Muscle of back (tissue), 13 donors: ENCODE measurements around the gene BARHL2. TPM values are rescaled to one million over a fixed set of nuclear protein-coding genes. Genes with fewer than 3 reads are reported as not detected.

Experiments
- DNase-seq, 3 donors: peaks; one replicate each; pipeline versions ENCODE4 v3.0.0 to v3.0.0-alpha.2; 2013
- long read RNA-seq, 9 donors: transcript quantifications; one replicate each; lab custom pipeline, GENCODE V29; 2026
- polyA plus RNA-seq, 10 donors: library from polyadenylated mRNA; unstranded; fragments of 120-200 nt; gene quantifications; one replicate each; pipeline ENCODE4 v1.2.1, GENCODE V29; 2013; ENCODE audit not compliant: insufficient read length in 10 of 10

BARHL2 gene
- not detected for polyA plus RNA-seq
- long read RNA-seq, donor 1 = 0 reads
- long read RNA-seq, donor 2 = 0 reads
- long read RNA-seq, donor 3 = 0 reads
- long read RNA-seq, donor 4 = 0 reads
- long read RNA-seq, donor 5 = 0 reads
- long read RNA-seq, donor 6 = 0 reads
- long read RNA-seq, donor 7 = 0 reads
- long read RNA-seq, donor 8 = 0 reads
- long read RNA-seq, donor 9 = 0 reads

- peak in 1 of 3 donors; percentile 46 for DNase-seq
Observed at GRCh38 chr1:90716552-90717355, at the start of gene BARHL2. BARHL2 (minus strand) TSS chr1:90717302; CDS start chr1:90717195, 107 bp downstream.

DNA sequence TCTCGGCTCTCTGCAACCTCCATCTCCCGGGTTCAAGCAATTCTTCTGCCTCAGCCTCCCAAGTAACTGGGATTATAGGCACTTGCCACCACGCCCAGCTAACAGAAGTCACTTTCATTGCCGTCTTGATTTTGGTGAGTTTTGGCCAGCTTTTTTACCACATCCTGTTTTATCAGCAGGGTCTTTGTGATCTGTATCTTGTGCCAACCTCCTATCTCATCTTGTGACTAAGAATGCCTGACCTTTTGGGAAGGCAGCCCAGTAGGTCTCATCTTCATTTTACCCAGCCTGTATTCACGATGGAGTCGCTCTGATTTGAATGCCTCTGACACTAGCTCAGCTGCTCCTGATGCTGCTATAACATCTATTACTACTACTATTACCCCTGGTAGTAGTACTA is 46.8 kb upstream of the BARHL2 start:
- no peak for DNase-seq

- no peak for DNase-seq
Observed at GRCh38 chr1:90763506-90763905, 46.4 kb upstream of the BARHL2 start.

- peak; percentile 1 to 7 (median 6) for DNase-seq
Observed at GRCh38 chr1:90761781-90762589, 44.9 kb upstream of the BARHL2 start.

DNA sequence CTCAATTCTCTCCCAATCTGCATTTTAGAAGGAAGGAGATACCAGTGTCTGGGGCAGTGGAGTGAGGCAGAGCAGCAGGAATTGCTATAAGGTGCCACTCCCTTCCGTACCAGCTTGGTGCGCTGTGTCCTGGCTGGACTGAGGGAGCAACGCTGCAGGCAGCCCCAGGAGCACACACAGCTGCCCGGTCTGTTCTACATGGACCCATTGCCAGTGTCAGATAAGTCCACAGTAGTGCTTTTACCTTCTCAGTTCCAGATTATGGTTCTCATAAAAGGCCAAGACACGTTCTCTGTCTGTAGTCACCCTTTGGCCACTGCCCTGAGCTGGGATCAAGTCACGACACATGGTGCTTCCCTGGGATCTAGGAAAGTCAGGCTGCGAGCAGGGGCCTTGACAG is 44.1 kb upstream of the BARHL2 start:
- no peak for DNase-seq

DNA sequence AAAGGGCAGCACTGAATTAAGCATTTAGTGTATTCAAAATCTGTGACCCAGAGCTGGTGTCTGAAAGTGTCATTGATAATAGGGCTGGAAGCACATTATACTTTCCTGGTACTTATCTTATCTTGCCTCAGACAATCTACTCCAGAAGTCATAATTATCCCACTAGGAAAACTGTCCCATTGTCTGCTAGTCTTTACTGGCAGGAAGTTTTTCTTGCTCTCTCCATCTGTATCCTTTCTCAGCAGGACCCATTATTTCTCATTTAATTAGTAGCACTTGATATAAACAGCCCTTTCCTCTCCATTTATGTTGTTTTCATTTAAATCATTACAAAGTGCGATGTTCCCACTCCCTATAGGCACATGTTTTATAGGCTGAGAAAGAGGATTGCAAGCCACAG is 36.5 kb upstream of the BARHL2 start:
- no peak for DNase-seq

- no peak for DNase-seq
Observed at GRCh38 chr1:90748668-90749067, 31.6 kb upstream of the BARHL2 start.

- no peak for DNase-seq
Observed at GRCh38 chr1:90746857-90747256, 29.8 kb upstream of the BARHL2 start.

- DNase-seq = no peak
Observed at GRCh38 chr1:90745972-90746371, 28.9 kb upstream of the BARHL2 start.

GRCh38 chr1:90732136-90732535 is 15.0 kb upstream of the BARHL2 start:
- DNase-seq = no peak

- peak in 1 of 3 donors; percentile 21 for DNase-seq
Observed at GRCh38 chr1:90731382-90732050, 14.4 kb upstream of the BARHL2 start.

- DNase-seq = peak in 1 of 3 donors; percentile 68
Observed at GRCh38 chr1:90730243-90731022, 13.3 kb upstream of the BARHL2 start.

DNA sequence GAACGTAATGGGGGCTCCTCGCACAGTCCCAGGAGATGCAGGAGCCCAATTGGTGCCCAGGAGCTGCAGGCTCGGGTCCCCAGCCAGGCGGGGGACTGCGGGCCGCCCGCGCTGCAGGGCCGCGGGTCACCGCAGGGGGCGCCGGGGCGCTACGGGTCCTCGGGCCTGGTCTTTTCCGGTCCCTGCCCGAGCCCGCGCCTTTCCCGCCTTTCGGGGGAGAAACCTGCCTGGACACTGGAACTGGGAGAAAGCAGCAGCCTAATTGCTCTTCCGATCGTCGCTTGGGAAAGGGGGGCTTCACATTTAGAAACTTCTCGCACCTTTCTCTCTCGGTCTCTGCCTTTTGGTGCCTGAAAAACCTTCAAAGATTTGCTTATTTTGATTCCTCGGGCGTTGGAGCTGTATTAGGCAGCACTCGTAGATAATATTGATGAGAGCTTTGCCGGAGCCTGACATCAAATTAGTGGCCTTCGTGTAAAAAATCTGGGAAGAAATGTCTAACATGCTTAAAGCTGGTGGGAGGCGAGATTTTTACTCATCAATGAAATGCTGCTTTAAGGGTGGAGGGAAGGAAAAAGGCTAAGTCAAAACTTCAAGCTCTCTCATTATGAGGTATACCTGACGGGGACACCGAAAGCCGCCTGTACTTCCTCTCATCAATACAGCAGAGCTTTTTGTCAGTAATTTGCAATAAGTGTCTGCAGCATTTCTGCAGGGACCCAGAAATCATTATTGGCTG is 12.6 kb upstream of the BARHL2 start:
- peak in 1 of 3 donors; percentile 44 for DNase-seq

DNA sequence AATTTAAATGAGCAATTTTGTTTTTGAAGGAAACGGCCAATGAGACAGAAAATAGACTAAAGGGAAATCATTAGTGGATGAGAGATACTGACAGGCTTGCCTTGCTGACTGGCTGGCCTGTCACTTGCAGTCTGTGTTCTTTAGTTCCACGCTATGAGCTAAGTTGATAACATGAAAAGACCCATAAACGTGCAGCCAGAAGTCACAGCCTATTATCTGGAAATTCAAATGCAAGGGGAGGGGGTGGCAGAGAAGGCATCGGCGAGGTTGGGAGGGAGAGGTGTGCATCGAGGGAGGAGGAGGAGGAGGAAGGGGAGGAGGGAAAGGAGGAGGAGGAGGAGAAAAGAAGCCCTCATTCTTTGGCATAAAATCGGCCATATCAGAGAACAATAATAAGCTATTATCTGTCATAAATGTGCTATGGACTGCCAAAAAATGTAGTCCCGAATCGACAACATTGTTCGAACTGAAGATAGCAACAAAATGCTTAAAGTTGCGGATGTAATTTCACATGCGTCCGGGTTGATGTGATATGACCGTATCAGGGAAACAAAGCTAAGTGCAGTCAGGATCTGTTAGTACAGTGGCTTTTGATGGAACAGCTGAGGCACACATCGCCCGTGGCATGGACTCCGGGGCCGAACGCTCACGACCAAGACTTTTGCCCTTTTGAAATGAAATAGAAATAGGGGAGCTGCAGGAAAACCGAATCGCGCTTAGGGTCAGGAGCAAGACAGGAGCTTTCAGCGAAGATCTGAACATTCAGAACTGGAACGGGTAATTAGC is 11.6 kb upstream of the BARHL2 start:
- peak in 1 of 3 donors; percentile 43 for DNase-seq

DNA sequence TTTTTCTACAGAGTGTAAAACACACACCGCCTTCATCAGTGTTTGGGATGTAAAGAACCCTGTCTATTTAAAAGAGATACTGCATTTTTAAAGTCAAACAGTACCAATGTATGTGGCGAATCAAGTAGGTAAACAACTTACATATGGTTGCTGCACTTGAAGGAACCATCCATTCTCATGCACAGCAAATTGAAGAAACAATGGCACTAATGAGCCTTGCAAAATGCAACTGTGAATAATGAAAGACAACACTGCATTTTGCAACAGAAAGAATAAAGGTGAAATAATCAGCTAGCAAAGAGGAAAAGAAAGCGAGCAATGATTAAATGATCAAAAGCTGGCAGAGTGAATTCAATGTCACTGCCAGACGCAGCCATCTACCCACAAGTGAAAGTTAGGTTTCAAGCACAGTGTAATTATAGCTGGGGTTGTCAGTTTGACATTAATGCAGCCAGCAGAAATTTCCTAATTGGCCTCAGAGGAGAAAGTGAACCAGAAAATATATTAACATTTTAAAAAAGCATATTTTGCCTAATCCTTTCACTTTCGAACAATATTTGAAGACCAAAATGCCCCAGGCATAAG is 10.9 kb upstream of the BARHL2 start:
- peak in 1 of 3 donors; percentile 25 for DNase-seq

DNA sequence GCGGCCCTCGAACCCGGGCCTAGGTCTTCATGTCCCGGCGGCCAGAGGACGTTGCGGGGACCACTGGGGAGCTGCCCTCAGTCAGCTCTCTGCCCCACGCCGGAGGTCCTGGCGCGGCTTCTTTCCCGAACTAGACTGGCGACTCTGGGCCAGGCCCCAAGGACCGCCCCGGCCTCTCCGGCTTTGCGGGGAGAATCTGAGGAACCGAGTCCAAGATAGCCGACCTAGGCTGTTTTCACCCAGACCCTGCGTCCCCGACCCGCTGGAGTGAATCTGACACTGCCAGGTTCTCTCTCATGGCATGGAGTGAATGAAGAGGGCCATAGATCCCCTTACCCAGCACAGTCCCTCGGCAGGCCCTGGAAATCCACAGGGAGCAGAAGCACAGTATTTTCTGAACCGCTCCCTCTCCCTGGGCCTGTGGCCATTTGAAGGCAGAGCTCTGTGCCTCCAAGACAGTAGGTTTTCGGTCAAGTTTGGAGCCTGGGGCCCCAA is 9.9 kb upstream of the BARHL2 start:
- no peak for DNase-seq

GRCh38 chr1:90726425-90726985 is 9.4 kb upstream of the BARHL2 start:
- peak in 1 of 3 donors; percentile 53 for DNase-seq

DNA sequence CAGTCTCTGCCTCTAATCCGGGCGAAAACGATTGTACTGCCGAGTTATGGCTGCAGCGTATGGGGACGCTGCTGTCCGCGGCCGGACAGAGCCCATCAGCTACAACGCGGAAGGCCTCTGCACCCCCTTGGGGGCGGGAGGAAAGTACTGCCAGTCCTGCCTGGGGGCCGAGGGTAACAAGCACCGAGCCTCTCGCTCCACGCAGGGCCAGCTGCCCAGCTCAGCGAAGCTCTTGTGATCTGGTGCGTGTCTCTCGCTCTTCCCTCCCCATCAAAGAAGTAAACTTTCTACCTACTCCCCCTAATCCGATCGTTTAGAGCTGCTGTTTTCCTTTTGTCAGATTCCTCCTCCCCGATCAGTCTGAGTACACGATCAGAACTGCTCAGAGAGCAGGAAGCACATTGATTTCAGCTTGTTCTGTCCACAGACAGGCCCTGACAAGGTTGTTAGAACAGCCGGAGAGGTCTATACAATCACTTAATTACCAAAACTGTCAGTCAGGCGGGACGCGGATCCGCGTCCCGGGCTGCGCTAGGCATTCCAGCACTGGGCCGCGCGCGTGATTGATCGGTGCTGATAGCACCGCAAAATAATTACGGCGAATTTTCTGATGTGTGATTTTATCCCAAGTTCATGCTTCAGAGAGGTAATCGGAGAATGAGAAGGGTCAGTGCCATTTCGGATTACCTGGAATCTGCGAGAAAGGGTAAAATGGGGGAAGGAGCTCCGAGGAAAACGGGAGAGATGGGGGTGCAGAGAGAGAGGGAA is 8.7 kb upstream of the BARHL2 start:
- DNase-seq = peak in 1 of 3 donors; percentile 73
